Right atrium auricular region (tissue), 2 donors: ENCODE results near the gene RPL7A. TPM values are rescaled to one million over a fixed set of nuclear protein-coding genes. Genes with fewer than 3 reads are reported as not detected.
A peak's percentile ranks its signal among the peaks of the same experiment; 100 is the strongest.

Source experiments
- DNase-seq: peaks from one replicate; pipeline ENCODE4 v3.0.0-alpha.2; 2019; ENCODE audit warnings: low spot score
- H3K27ac ChIP-seq, 2 donors: fragments of 200-600 bp; sonication (generic); 1 replicate in 1 of 2; 2 replicates in 1 of 2; pipeline ENCODE4 v1.5.1; 2016 to 2019
- H3K27me3 ChIP-seq, 2 donors: fragments of 200-600 bp; sonication (generic); one replicate each; pipeline versions ENCODE4 v1.5.1 to v1.6.0; 2017 to 2019
- H3K36me3 ChIP-seq: fragments of 200-600 bp; sonication (generic); one replicate; pipeline ENCODE4 v1.5.1; 2016
- H3K4me1 ChIP-seq, 2 donors: fragments of 200-600 bp; sonication (generic); one replicate each; pipeline versions ENCODE4 v1.5.1 to v1.6.0; 2017 to 2019
- H3K4me3 ChIP-seq, 2 donors: fragments of 200-600 bp; sonication (generic); 1 replicate in 1 of 2; 2 replicates in 1 of 2; pipeline ENCODE4 v1.5.1; 2017 to 2019; ENCODE audit warnings: mild to moderate bottlenecking in 1 of 2, moderate library complexity in 1 of 2
- H3K9me3 ChIP-seq, 2 donors: fragments of 200-600 bp; sonication (generic); one replicate each; pipeline ENCODE4 v1.5.1; 2019
- total RNA-seq, 2 donors: library from RNA; depleted of rRNA; stranded (reverse); fragments of >200 nt; gene quantifications; one replicate each; pipeline ENCODE4 v1.1.0, GENCODE V29; 2016
- TF ChIP-seq, protein P1 (sequence below), 2 donors: fragments of 200-600 bp; sonication (generic); IDR thresholded peaks; one replicate each; pipeline ENCODE4 v1.5.1; 2019; ENCODE audit warnings: antibody characterized with exemption in 2 of 2

The RPL7A gene
- total RNA-seq, 2 donors from 2014 or later, result 739 to 1,208 TPM

GRCh38 chr9:133394687-133395271, 46.8 kb downstream of the RPL7A start:
- no peaks in the 10 kb centered on the region for H3K27me3 ChIP-seq
- DNase-seq, result no peak

DNA sequence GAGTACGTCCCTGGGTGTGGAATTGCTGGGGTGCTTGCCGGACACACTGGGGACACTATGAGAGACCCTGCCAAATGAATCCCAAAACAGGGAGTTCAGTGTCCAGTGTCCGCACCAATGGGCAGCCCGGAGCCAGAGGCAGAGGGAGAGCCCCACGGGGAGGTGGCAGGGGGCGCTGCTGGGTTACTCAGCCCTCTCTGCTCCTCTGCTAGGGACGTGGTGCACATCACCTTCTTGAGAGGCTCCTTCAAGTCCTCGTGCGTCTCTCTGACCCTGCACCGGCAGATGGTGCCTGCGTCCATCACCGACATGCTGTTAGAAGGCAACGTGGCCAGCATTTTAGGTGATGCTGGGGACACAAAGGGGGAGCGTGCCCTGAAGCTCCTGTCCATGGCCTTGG, 48.9 kb downstream of the RPL7A start:
- Histone ChIP-seq H3K4me1 (no peaks in the 10 kb centered on the region), H3K9me3 (no peaks in the 10 kb centered on the region), H3K36me3 (no peaks in the 10 kb centered on the region), H3K4me3 (no peak overlapping the region), H3K27me3 (no peaks in the 10 kb centered on the region), H3K27ac (no peak overlapping the region)
- TF ChIP-seq, protein P1, sequence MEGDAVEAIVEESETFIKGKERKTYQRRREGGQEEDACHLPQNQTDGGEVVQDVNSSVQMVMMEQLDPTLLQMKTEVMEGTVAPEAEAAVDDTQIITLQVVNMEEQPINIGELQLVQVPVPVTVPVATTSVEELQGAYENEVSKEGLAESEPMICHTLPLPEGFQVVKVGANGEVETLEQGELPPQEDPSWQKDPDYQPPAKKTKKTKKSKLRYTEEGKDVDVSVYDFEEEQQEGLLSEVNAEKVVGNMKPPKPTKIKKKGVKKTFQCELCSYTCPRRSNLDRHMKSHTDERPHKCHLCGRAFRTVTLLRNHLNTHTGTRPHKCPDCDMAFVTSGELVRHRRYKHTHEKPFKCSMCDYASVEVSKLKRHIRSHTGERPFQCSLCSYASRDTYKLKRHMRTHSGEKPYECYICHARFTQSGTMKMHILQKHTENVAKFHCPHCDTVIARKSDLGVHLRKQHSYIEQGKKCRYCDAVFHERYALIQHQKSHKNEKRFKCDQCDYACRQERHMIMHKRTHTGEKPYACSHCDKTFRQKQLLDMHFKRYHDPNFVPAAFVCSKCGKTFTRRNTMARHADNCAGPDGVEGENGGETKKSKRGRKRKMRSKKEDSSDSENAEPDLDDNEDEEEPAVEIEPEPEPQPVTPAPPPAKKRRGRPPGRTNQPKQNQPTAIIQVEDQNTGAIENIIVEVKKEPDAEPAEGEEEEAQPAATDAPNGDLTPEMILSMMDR (IDR thresholded peaks at IDR 0.05), result peak in 1 of 2 donors; percentile 18
- no peak for DNase-seq

More at GRCh38 chr9:133394687-133395271, 46.8 kb downstream of the RPL7A start:
- Histone ChIP-seq H3K4me1 (no peaks in the 10 kb centered on the region), H3K4me3 (no peak overlapping the region), H3K9me3 (no peaks in the 10 kb centered on the region), H3K27ac (no peak overlapping the region), H3K36me3 (no peaks in the 10 kb centered on the region)
- TF ChIP-seq, protein P1 (IDR thresholded peaks at IDR 0.05), result no peak

DNA sequence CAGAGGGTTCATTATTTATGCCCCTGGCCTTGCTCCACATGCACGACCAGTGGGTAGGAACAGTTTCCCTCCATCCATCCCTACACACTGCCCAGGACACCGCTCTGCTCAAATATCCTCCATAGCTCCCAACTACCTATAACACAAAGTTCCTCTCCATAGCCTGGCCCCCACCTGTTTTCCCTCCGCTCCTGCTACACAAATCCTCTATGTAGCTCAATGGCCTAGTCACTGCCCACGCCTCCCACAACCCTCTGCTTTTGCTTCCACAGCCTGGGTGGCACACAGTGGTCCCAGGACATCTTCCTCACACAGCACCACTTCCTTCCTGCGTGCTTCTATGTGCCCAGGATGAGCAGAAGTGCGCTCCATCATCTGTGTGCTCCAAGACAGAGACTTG, 49.4 kb downstream of the RPL7A start:
- DNase-seq, result no peak
- H3K36me3 ChIP-seq, result no peaks in the 10 kb centered on the region

GRCh38 chr9:133397895-133398294, 49.9 kb downstream of the RPL7A start:
- H3K36me3 ChIP-seq, result no peaks in the 10 kb centered on the region
- TF ChIP-seq, protein P1 (IDR thresholded peaks at IDR 0.05), result no peak
- no peaks in the 10 kb centered on the region for H3K27me3 ChIP-seq
- H3K4me3 ChIP-seq, result no peak overlapping the region
- DNase-seq, result no peak
- no peaks in the 10 kb centered on the region for H3K4me1 ChIP-seq
- no peak overlapping the region for H3K27ac ChIP-seq
- no peaks in the 10 kb centered on the region for H3K9me3 ChIP-seq

More for the DNA sequence above, 49.4 kb downstream of the RPL7A start:
- TF ChIP-seq, protein P1 (IDR thresholded peaks at IDR 0.05), result no peak
- no peak overlapping the region for H3K4me3 ChIP-seq
- H3K9me3 ChIP-seq, result no peaks in the 10 kb centered on the region
- no peaks in the 10 kb centered on the region for H3K4me1 ChIP-seq
- H3K27ac ChIP-seq, result no peak overlapping the region
- no peaks in the 10 kb centered on the region for H3K27me3 ChIP-seq

- no peaks in the 10 kb centered on the region for H3K4me1 ChIP-seq
- no peak overlapping the region for H3K4me3 ChIP-seq
- H3K36me3 ChIP-seq, result peaks cover 6% of the 10 kb centered on the region
- no peak overlapping the region for H3K27ac ChIP-seq
- DNase-seq, result no peak
- H3K9me3 ChIP-seq, result no peaks in the 10 kb centered on the region
- H3K27me3 ChIP-seq, result no peaks in the 10 kb centered on the region
- TF ChIP-seq, protein P1 (IDR thresholded peaks at IDR 0.05), result no peak
These were observed 52.3 kb downstream of the RPL7A start for GRCh38 chr9:133400292-133400691.

Other genes with a start within 250 kb of the RPL7A start
- 10 to 100 TPM; 26.7 to 30.1 TPM for gene RALGDS, start 227.0 kb upstream of the RPL7A start, total RNA-seq
- gene GBGT1, start 184.3 kb upstream of the RPL7A start, total RNA-seq, result 10 to 100 TPM; 15.5 to 16.8 TPM
- not detected for gene OBP2B, start 139.0 kb upstream of the RPL7A start, total RNA-seq
- gene ABO, start 73.0 kb upstream of the RPL7A start, total RNA-seq, result 1 to 10 TPM; 1.1 to 2.5 TPM
- 10 to 100 TPM in 1 of 2 donors, 1 to 10 TPM in 1; 8.2 to 13.6 TPM for gene SURF6, start 12.0 kb upstream of the RPL7A start, total RNA-seq
- 10 to 100 TPM; 15.1 to 24.6 TPM for gene MED22, start 87 bp upstream of the RPL7A start, total RNA-seq
- 10 to 100 TPM; 41.5 to 58.6 TPM for gene SURF1, start 8.3 kb downstream of the RPL7A start, total RNA-seq
- 10 to 100 TPM; 18.1 to 45.9 TPM for gene SURF2, start 8.3 kb downstream of the RPL7A start, total RNA-seq
- gene SURF4, start 27.8 kb downstream of the RPL7A start, total RNA-seq, result 100 to 1,000 TPM in 1 of 2 donors, 10 to 100 TPM in 1; 96.0 to 124 TPM
- under 1 TPM in 1 of 2 donors, not detected in 1; 0.90 TPM for gene STKLD1, start 28.1 kb downstream of the RPL7A start, total RNA-seq
- 10 to 100 TPM; 13.4 to 13.8 TPM for gene REXO4, start 69.8 kb downstream of the RPL7A start, total RNA-seq
- gene ADAMTS13, start 74.1 kb downstream of the RPL7A start, total RNA-seq, result 1 to 10 TPM; 2.0 to 2.4 TPM
- gene CACFD1, start 111.8 kb downstream of the RPL7A start, total RNA-seq, result 10 to 100 TPM; 11.9 to 12.4 TPM
- 1 to 10 TPM; 4.3 to 5.2 TPM for gene SLC2A6, start 130.9 kb downstream of the RPL7A start, total RNA-seq
- not detected for gene MYMK, start 176.7 kb downstream of the RPL7A start, total RNA-seq
- 10 to 100 TPM in 1 of 2 donors, 1 to 10 TPM in 1; 4.9 to 27.7 TPM for gene ADAMTSL2, start 186.5 kb downstream of the RPL7A start, total RNA-seq